Panc1 (cell line): ENCODE results near the gene SRP68. TPM values are rescaled to one million over a fixed set of nuclear protein-coding genes. Genes with fewer than 3 reads are reported as not detected.

Source experiments
- ATAC-seq: fragments of 200-7000 bp; cut with Tn5 transposase; 2 replicates; pipeline ENCODE4 v1.9.1; 2020; ENCODE audit warnings: mild to moderate bottlenecking, moderate library complexity
- BruUV-seq: library from RNA; stranded (reverse); fragments of 400-500 nt; replicated peaks from 2 replicates; lab custom pipeline; 2021; lab: Mats Ljungman, UMichigan
- CTCF ChIA-PET: fragments of 300-600 bp; sonication (Branson Sonifier 250); formaldehyde crosslinking; loops from one replicate; lab custom pipeline; 2022; ENCODE audit warnings: antibody characterized with exemption; lab: Charles Lee
- POLR2A ChIA-PET: fragments of 300-600 bp; sonication (Branson Sonifier 250); formaldehyde crosslinking; loops from one replicate; lab custom pipeline; 2022; ENCODE audit warnings: antibody characterized with exemption; lab: Charles Lee
- DNase-seq: peaks from one replicate; pipeline ENCODE4 v3.0.0-alpha.2; 2010; ENCODE audit warnings: low read depth, low spot score
- H3K27ac ChIP-seq: 2 replicates; pipeline ENCODE4 v1.5.1; 2011; ENCODE audit warnings: mild to moderate bottlenecking, low read length, inconsistent platforms
- H3K27me3 ChIP-seq: fragments of 200-500 bp; sonication (Bioruptor generic); 2 replicates; pipeline ENCODE4 v1.6.0; 2014; ENCODE audit warnings: low read length, inconsistent platforms; ENCODE audit not compliant: control insufficient read depth, insufficient read depth
- H3K36me3 ChIP-seq: fragments of 200-500 bp; sonication (Bioruptor generic); 2 replicates; pipeline ENCODE4 v1.5.1; 2014; ENCODE audit warnings: inconsistent platforms, mild to moderate bottlenecking, low read length, moderate library complexity; ENCODE audit not compliant: control insufficient read depth, insufficient read depth
- H3K4me1 ChIP-seq: 2 replicates; pipeline ENCODE4 v1.5.1; 2011; ENCODE audit warnings: inconsistent platforms, mild to moderate bottlenecking, low read length, moderate library complexity; ENCODE audit not compliant: control insufficient read depth, insufficient read depth
- H3K4me3 ChIP-seq, 2 experiments: 2 replicates each; pipeline ENCODE4 v1.5.1; 2011 to 2012; ENCODE audit warnings: low read depth in 2 of 2, low read length in 2 of 2, mild to moderate bottlenecking in 2 of 2, inconsistent platforms in 1 of 2, moderate library complexity in 1 of 2
- H3K9me3 ChIP-seq: fragments of 200-500 bp; sonication (Bioruptor generic); 2 replicates; pipeline ENCODE4 v1.5.1; 2014; ENCODE audit warnings: low read depth, mild to moderate bottlenecking, inconsistent platforms, low read length, moderate library complexity; ENCODE audit not compliant: control insufficient read depth, insufficient read depth
- POLR2AphosphoS5 ChIP-seq: IDR thresholded peaks from 2 replicates; pipeline ENCODE4 v1.6.1; 2012; ENCODE audit warnings: mild to moderate bottlenecking, low read depth, low read length, moderate library complexity
- REST ChIP-seq, 2 experiments: IDR thresholded peaks; 2 replicates each; pipeline ENCODE4 v1.6.1; 2011 to 2012; ENCODE audit warnings: low read depth in 2 of 2, control low read depth in 1 of 2, low read length in 1 of 2, mild to moderate bottlenecking in 1 of 2, moderate library complexity in 1 of 2; ENCODE audit not compliant: insufficient read depth in 1 of 2
- SIN3A ChIP-seq: IDR thresholded peaks from 2 replicates; pipeline ENCODE4 v1.6.1; 2012; ENCODE audit warnings: low read depth, mild to moderate bottlenecking, low read length, moderate library complexity, borderline replicate concordance; ENCODE audit not compliant: insufficient read depth
- TCF7L2 ChIP-seq: IDR thresholded peaks from 2 replicates; pipeline ENCODE4 v1.6.1; 2011; ENCODE audit warnings: mild to moderate bottlenecking, low read depth, low read length, inconsistent platforms
- in situ Hi-C: cut with HindIII; loops from 2 replicates; pipeline ENCODE4 v1.10.0; 2016; ENCODE audit warnings: low sequenced_read_pairs, low pct_unique_long_range_greater_than_20kb
- intact Hi-C: fragments of 100-400 bp; cut with micrococcal nuclease; formaldehyde crosslinking; loops from one replicate; pipeline ENCODE4 v1.10.0; 2022; ENCODE audit not compliant: unreplicated experiment
- microRNA-seq: library from miRNA; unstranded; fragments of <30 nt; microRNA quantifications from one replicate; pipeline ENCODE4 v1.1.0, GENCODE V29; 2020; ENCODE audit not compliant: unreplicated experiment
- total RNA-seq: library from RNA; stranded (reverse); gene quantifications from one replicate; pipeline ENCODE4 v1.2.1, GENCODE V29; 2021; ENCODE audit not compliant: unreplicated experiment
- TF ChIP-seq, protein P1 (sequence below): fragments of 450-650 bp; IDR thresholded peaks from 2 replicates; pipeline ENCODE4 v1.5.1; 2017; ENCODE audit warnings: mild to moderate bottlenecking

Gene SRP68
- total RNA-seq, 1 experiment from 2014 or later: 100 TPM

DNA sequence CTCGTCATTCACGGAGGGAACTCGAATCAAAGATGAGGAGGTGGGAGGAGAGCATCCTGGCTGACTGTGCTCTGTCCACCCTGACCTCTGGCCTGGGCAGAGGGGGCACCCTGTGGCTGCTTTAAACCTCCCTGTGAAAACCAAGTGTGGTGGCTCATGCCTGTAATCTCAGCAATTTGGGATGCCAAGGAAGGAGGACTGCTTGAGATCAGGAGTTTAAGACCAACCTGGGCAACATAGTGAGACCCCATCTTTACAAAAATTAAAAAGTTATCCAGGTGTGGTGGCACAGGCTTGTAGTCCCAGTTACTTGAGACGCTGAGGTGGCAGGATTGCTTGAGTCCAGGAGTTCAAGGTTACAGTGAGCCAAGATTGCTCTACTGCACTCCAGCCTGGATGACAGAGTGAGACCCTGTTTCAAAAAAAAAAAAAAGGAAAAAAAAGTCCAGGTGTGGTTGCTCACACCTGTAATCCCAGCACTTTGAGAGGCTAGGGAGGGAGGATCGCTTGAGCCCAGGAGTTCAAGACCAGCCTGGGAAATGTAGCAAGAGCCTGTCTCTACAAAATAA lies 77.4 kb downstream of the SRP68 start:
- Histone ChIP-seq H3K4me3 (no peak overlapping the region), H3K27ac (no peak overlapping the region), H3K4me1 (0 out of 2 replicates have a peak, but pooled peaks cover 3% of the 10 kb centered on the region), H3K36me3 (no peaks in the 10 kb centered on the region), H3K9me3 (no peaks in the 10 kb centered on the region), H3K27me3 (no peaks in the 10 kb centered on the region)
- ATAC-seq: no peak
- BruUV-seq: no TSS peak
- CTCF ChIA-PET: no interaction called here
- in situ Hi-C loops (no loop called here), intact Hi-C loops (no loop called here)
- DNase-seq: no peak
- TF ChIP-seq REST (IDR thresholded peaks at IDR 0.05; ENCODE audit: insufficient read depth in 1 of 2, low read depth in 2 of 2, low read length in 1 of 2): no peak
- POLR2A ChIA-PET: no interaction called here

DNA sequence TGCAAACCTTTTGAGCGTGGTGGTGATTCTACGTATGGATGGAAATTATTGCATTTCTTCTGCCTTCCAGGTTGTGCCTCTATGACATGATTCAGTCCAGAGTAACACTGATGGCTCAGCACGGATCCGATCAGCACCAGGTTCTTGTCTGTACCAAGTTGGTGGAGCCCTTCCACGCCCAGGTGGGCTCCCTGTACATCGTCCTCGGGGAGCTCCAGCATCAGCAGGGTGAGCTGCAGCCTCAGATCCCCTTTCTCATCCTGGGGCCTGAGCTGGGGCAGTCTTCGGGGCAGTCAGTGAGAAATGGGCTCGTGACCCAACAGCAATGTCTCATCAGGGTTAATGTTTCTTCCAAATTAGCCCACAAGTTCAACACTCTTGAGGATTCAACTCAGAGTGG lies 80.9 kb downstream of the SRP68 start:
- Histone ChIP-seq H3K27me3 (no peaks in the 10 kb centered on the region), H3K4me3 (no peak overlapping the region), H3K9me3 (no peaks in the 10 kb centered on the region), H3K4me1 (no peaks in the 10 kb centered on the region), H3K27ac (no peak overlapping the region), H3K36me3 (no peaks in the 10 kb centered on the region)
- intact Hi-C loops (no loop called here), in situ Hi-C loops (no loop called here)
- DNase-seq: no peak
- ATAC-seq: no peak
- CTCF ChIA-PET: interaction anchor here (0.7 kb wide), 1 partner anchor 86 kb away, joined by 5 read pairs; no protein-coding TSS in a partner anchor
- TF ChIP-seq REST (IDR thresholded peaks at IDR 0.05; ENCODE audit: insufficient read depth in 1 of 2, low read depth in 2 of 2, low read length in 1 of 2) (no peak), SIN3A (no peak), POLR2AphosphoS5 (no peak), TCF7L2 (no peak)
- TF ChIP-seq, protein P1, sequence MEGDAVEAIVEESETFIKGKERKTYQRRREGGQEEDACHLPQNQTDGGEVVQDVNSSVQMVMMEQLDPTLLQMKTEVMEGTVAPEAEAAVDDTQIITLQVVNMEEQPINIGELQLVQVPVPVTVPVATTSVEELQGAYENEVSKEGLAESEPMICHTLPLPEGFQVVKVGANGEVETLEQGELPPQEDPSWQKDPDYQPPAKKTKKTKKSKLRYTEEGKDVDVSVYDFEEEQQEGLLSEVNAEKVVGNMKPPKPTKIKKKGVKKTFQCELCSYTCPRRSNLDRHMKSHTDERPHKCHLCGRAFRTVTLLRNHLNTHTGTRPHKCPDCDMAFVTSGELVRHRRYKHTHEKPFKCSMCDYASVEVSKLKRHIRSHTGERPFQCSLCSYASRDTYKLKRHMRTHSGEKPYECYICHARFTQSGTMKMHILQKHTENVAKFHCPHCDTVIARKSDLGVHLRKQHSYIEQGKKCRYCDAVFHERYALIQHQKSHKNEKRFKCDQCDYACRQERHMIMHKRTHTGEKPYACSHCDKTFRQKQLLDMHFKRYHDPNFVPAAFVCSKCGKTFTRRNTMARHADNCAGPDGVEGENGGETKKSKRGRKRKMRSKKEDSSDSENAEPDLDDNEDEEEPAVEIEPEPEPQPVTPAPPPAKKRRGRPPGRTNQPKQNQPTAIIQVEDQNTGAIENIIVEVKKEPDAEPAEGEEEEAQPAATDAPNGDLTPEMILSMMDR: no peak
- POLR2A ChIA-PET: interaction anchor here (0.7 kb wide), 1 partner anchor 11 kb away, joined by 4 read pairs; no protein-coding TSS in a partner anchor
- no TSS peak for BruUV-seq

Small RNAs within 50 kb of the gene (microRNA-seq; reads per million reads assigned to microRNA genes)
- gene MIR6868: not detected

Other genes with a start within 250 kb of the SRP68 start
- 12.7 TPM for gene UNC13D, start 228.1 kb downstream of the SRP68 start, total RNA-seq
- 163 TPM for gene WBP2, start 217.2 kb downstream of the SRP68 start, total RNA-seq
- 125 TPM for gene TRIM47, start 193.9 kb downstream of the SRP68 start, total RNA-seq
- gene TRIM65, start 175.6 kb downstream of the SRP68 start, total RNA-seq: 48.6 TPM
- gene MRPL38, start 167.6 kb downstream of the SRP68 start, total RNA-seq: 165 TPM
- 32.5 TPM for gene FBF1, start 131.5 kb downstream of the SRP68 start, total RNA-seq
- 53.5 TPM for gene ACOX1, start 93.4 kb downstream of the SRP68 start, total RNA-seq
- gene TEN1, start 93.3 kb downstream of the SRP68 start, total RNA-seq: 41.3 TPM
- gene CDK3, start 71.7 kb downstream of the SRP68 start, total RNA-seq: 11.9 TPM
- gene EVPL, start 45.2 kb downstream of the SRP68 start, total RNA-seq: 36.4 TPM
- gene GALR2, start 2.3 kb upstream of the SRP68 start, total RNA-seq: 0.41 TPM
- not detected for gene ZACN, start 6.7 kb upstream of the SRP68 start, total RNA-seq
- gene EXOC7, start 31.3 kb upstream of the SRP68 start, total RNA-seq: 190 TPM
- 0.28 TPM for gene FOXJ1, start 68.7 kb upstream of the SRP68 start, total RNA-seq
- 4.0 TPM for gene RNF157, start 168.0 kb upstream of the SRP68 start, total RNA-seq
- gene UBALD2, start 192.8 kb upstream of the SRP68 start, total RNA-seq: 30.0 TPM
- gene QRICH2, start 235.8 kb upstream of the SRP68 start, total RNA-seq: 0.92 TPM